Activated CD8-positive, alpha-beta T cell treated with anti-CD3 and anti-CD28 coated beads for 36 hours (primary cell): ENCODE measurements around the gene PSKH1. TPM values are rescaled to one million over a fixed set of nuclear protein-coding genes. Genes with fewer than 3 reads are reported as not detected.
"Not testable (repeated sequence)": the region's sequence is repeated elsewhere in the genome, so short reads cannot be mapped to it uniquely, and the experiment has no call there.

ENCODE experiments used
- ATAC-seq: fragments of 200-7000 bp; cut with Tn5 transposase; one replicate; pipeline ENCODE4 v1.10.0; 2021; ENCODE audit warnings: mild to moderate bottlenecking, moderate library complexity
- CTCF ChIA-PET: fragments of 350-600 bp; sonication (Branson Sonifier 250); formaldehyde crosslinking; loops from one replicate; lab custom pipeline; 2021; ENCODE audit warnings: antibody characterized with exemption; lab: Charles Lee
- POLR2A ChIA-PET: fragments of 350-600 bp; sonication (Branson Sonifier 250); formaldehyde crosslinking; loops from one replicate; lab custom pipeline; 2021; ENCODE audit warnings: antibody characterized with exemption; lab: Charles Lee
- DNase-seq: peaks from one replicate; pipeline ENCODE4 v3.0.0-alpha.2; 2020
- H3K27ac Mint-ChIP-seq: one replicate; pipeline ENCODE4 v1.8.0; 2021; ENCODE audit warnings: mild to moderate bottlenecking, mixed read lengths
- H3K27me3 Mint-ChIP-seq: one replicate; pipeline ENCODE4 v1.8.0; 2021; ENCODE audit warnings: mixed read lengths
- H3K36me3 Mint-ChIP-seq: one replicate; pipeline ENCODE4 v1.8.0; 2021; ENCODE audit warnings: low read depth, mixed read lengths
- H3K4me1 Mint-ChIP-seq: one replicate; pipeline ENCODE4 v1.8.0; 2021; ENCODE audit warnings: low read depth, mixed read lengths
- H3K4me3 Mint-ChIP-seq: one replicate; pipeline ENCODE4 v1.8.0; 2021; ENCODE audit warnings: mild to moderate bottlenecking, moderate library complexity, mixed read lengths
- H3K9me3 Mint-ChIP-seq: one replicate; pipeline ENCODE4 v1.8.0; 2021; ENCODE audit warnings: mixed read lengths
- intact Hi-C: fragments of 100-400 bp; cut with micrococcal nuclease; formaldehyde crosslinking; loops from one replicate; pipeline ENCODE4 v1.10.0; 2022
- total RNA-seq, 2 experiments: library from RNA; stranded (reverse); gene quantifications; one replicate each; pipeline ENCODE4 v1.2.3, GENCODE V29; 2021
- TF ChIP-seq, protein P1 (sequence below): fragments of 200-600 bp; IDR thresholded peaks from one replicate; pipeline ENCODE4 v1.8.0; 2022; ENCODE audit warnings: antibody characterized with exemption, mild to moderate bottlenecking

PSKH1 gene
- total RNA-seq, 2 experiments from 2014 or later = 8.4 to 8.5 TPM

DNA sequence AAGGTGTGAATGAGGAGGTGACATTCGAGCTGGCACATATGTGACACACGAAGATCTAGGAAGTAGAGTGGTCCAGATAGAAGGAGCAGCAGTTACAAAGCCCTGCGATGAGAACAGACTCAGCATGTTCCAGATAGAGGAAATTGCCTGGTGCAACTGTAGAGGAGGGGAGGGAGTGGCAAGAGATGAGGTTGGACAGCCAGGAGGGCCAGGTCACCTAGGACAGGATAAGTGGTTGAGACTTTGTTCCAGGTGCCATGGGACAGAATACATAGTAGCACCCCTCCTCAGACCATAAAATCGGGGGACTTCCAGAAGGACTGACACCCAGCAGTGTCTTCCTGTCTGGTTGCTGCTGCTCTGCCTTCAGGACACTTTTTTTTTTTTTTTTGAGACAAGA lies 34.6 kb upstream of the PSKH1 start:
- ChIA-PET POLR2A (interaction anchor here (1.3 kb wide), 1 partner anchor 11 kb away, joined by 4 read pairs; the partner anchor contains the start of gene CENPT), CTCF (interaction anchor here (0.9 kb wide), 1 partner anchor 42 kb away, joined by 4 read pairs; no protein-coding TSS in a partner anchor)
- H3K27ac Mint-ChIP-seq = peak overlapping the region; percentile 43
- H3K4me1 Mint-ChIP-seq = peaks cover 23% of the 10 kb centered on the region
- H3K27me3 Mint-ChIP-seq = no peaks in the 10 kb centered on the region
- H3K9me3 Mint-ChIP-seq = no peaks in the 10 kb centered on the region
- no peak for ATAC-seq
- TF ChIP-seq, protein P1, sequence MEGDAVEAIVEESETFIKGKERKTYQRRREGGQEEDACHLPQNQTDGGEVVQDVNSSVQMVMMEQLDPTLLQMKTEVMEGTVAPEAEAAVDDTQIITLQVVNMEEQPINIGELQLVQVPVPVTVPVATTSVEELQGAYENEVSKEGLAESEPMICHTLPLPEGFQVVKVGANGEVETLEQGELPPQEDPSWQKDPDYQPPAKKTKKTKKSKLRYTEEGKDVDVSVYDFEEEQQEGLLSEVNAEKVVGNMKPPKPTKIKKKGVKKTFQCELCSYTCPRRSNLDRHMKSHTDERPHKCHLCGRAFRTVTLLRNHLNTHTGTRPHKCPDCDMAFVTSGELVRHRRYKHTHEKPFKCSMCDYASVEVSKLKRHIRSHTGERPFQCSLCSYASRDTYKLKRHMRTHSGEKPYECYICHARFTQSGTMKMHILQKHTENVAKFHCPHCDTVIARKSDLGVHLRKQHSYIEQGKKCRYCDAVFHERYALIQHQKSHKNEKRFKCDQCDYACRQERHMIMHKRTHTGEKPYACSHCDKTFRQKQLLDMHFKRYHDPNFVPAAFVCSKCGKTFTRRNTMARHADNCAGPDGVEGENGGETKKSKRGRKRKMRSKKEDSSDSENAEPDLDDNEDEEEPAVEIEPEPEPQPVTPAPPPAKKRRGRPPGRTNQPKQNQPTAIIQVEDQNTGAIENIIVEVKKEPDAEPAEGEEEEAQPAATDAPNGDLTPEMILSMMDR = no peak
- intact Hi-C loops = no loop called here
- H3K36me3 Mint-ChIP-seq = peaks cover 13% of the 10 kb centered on the region
- H3K4me3 Mint-ChIP-seq = no peak overlapping the region
- no peak for DNase-seq

DNA sequence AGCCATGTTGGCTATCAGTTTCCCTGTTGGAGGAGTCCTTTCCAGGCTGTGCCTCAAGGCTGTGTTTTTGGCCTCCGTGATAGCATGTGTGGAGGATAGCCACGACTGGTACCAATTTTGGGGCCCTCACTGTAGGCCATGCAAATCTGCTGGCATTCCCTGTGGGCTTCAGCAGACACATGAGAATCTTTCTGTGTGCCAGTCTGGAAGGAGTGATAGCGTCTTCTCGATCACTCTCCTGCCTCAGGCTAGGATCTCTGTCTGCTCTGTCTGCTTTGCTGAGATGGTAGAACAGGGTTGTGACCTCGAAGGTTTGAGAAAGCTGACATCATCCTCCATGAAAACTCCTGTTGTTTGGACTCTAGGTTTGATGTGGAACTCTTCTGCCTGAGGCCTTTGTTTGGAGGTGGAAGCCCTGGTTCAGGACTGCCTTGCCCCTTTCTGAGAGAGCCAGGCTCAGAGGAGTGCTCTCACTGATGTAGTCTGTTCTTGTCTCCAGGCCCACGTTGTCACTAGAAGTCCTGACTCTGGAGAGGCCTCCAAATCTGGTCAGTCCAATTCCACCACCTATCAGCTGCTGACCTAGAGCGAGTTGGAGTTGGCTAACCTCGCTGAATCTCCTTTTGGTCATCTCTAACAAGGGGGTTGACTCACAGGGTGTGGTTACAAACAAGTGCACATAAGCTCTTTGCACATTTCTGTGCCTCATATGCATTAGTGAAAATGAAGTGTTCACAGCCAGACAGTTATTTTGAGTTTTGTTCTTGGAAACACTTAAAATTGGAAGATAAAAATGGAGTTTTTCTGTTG lies 32.3 kb upstream of the PSKH1 start:
- no peak overlapping the region for H3K27ac Mint-ChIP-seq
- H3K4me1 Mint-ChIP-seq = peaks cover 16% of the 10 kb centered on the region
- H3K9me3 Mint-ChIP-seq = no peaks in the 10 kb centered on the region
- CTCF ChIA-PET = interaction anchor here (0.9 to 1.5 kb wide), 4 partner anchors 23 to 339 kb away, joined by 3 to 6 read pairs (median 4); partner anchors contain the start of gene NRN1L
- H3K4me3 Mint-ChIP-seq = no peak overlapping the region
- ATAC-seq (no peak), DNase-seq (no peak)
- POLR2A ChIA-PET = interaction anchor here (0.9 to 1.1 kb wide), 2 partner anchors 13 to 75 kb away, joined by 3 to 4 read pairs; partner anchors contain the start of gene PSMB10
- intact Hi-C loops = no loop called here
- peaks cover 15% of the 10 kb centered on the region for H3K36me3 Mint-ChIP-seq
- H3K27me3 Mint-ChIP-seq = no peaks in the 10 kb centered on the region
- TF ChIP-seq, protein P1 = no peak

DNA sequence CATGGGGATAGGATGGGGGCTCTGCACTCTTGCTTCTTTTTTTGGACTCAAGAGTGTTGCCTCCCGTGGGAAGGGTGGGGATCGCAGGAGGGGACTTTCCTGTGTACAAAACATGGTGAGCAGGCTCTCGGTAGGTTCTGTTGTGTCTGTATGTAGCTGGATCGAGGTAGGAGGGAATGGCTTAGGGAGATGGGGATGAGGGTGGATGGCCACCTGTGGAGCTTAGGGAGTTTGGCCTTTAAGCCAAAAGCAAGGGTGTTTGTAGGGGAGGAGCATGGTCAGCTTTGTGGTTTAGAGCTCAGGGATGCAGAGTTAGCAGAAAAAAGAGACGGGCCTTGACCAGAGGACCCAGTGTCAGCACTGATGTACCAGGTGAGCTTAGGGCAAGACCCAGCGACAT lies 31.2 kb upstream of the PSKH1 start:
- Mint-ChIP-seq H3K9me3 (no peaks in the 10 kb centered on the region), H3K4me3 (no peak overlapping the region), H3K4me1 (peaks cover 13% of the 10 kb centered on the region), H3K36me3 (peaks cover 19% of the 10 kb centered on the region), H3K27ac (peak overlapping the region; percentile 41), H3K27me3 (no peaks in the 10 kb centered on the region)
- CTCF ChIA-PET = interaction anchor here (0.9 to 3.9 kb wide), 4 partner anchors 9 to 46 kb away, joined by 3 to 21 read pairs (median 10); partner anchors contain the start of gene NRN1L
- ATAC-seq (no peak), DNase-seq (no peak)
- intact Hi-C loops = no loop called here
- POLR2A ChIA-PET = interaction anchor here (0.5 to 2.8 kb wide), 6 partner anchors 10 to 167 kb away, joined by 3 to 11 read pairs (median 5); partner anchors contain the start of genes CENPT, EDC4 and NUTF2
- TF ChIP-seq, protein P1 = no peak

DNA sequence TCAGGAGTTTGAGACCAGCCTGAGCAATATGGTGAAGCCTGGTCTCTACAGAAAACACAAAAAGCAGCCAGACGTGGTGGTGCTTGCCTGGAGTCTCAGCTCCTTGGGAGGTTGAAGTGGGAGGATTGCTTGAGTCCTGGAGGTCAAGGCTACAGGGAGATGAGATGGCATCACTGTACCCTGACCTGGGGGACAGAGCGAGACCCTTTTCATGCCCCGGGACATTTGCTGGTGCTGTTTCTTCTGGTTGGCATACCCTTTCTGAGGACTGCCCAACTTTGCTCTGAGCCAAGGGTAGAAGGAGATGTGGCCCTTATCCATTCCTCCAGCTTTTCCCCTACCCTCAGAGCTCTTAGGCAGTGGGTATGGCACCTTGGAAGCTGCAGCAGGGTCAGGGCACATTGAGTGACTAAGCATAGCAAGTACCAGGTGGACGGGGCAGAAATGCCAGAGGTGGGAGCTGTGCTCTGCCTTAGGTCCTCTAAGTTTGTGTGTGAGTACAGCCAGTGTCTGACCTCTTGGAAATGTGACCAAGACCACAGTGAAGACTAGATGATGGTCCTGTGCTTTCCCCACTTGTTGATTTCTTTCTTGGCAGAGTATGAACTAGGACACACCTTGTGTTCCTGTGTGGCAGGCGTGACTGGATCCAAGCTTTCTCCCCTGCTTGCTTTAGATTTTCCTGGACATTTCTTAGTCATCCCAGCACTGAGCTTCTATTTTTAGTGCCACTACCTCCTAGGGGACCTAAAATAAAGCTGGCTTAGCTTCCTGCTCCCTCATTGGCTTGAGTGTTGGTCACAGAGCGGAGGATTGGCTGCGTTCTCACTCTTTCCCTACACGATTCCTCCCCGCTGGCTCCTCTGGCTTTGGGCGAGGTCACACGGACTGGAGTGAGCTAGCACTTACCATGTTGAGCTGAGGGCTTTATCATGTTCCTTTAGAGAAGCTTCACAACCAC lies 30.2 kb upstream of the PSKH1 start:
- H3K27me3 Mint-ChIP-seq = no peaks in the 10 kb centered on the region
- intact Hi-C loops = no loop called here
- ChIA-PET CTCF (interaction anchor here (0.7 to 3.9 kb wide), 3 partner anchors 20 to 79 kb away, joined by 3 to 21 read pairs (median 16); partner anchors contain the start of gene NRN1L), POLR2A (interaction anchor here (0.7 to 2.8 kb wide), 8 partner anchors 9 to 72 kb away, joined by 3 to 11 read pairs (median 4); partner anchors contain the start of genes CENPT, EDC4 and NUTF2)
- no peak overlapping the region for H3K27ac Mint-ChIP-seq
- DNase-seq (no peak), ATAC-seq (no peak)
- no peak overlapping the region for H3K4me3 Mint-ChIP-seq
- H3K4me1 Mint-ChIP-seq = peaks cover 4% of the 10 kb centered on the region
- H3K9me3 Mint-ChIP-seq = no peaks in the 10 kb centered on the region
- peaks cover 21% of the 10 kb centered on the region for H3K36me3 Mint-ChIP-seq
- TF ChIP-seq, protein P1 = no peak

DNA sequence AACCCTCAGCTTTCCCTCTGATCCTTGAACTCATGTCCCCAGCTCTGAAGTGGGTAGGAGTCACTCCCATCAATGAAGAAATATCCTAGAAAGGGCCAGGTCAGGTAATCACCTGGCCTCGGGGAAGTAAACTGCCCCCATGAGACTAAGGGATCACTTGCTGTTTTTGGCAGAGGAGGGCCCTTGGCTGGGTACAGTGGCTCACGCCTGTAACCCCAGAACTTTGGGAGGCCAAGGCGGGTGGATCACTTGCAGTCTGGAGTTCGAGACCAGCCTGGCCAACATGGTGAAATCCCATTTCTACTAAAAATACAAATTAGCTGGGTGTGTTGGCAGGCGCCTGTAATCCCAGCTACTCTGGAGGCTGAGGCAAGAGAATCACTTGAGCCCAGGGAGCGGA lies 29.0 kb upstream of the PSKH1 start:
- H3K4me1 Mint-ChIP-seq, DNase-seq, H3K27ac Mint-ChIP-seq, H3K27me3 Mint-ChIP-seq, H3K9me3 Mint-ChIP-seq, intact Hi-C loops, ATAC-seq, H3K4me3 Mint-ChIP-seq: not testable (repeated sequence)
- ChIA-PET POLR2A (interaction anchor here (1.1 to 2.8 kb wide), 2 partner anchors 13 to 16 kb away, joined by 3 to 11 read pairs; partner anchors contain the start of genes CENPT and NUTF2), CTCF (interaction anchor here (2.9 to 3.9 kb wide), 2 partner anchors 19 to 48 kb away, joined by 16 to 21 read pairs; partner anchors contain the start of gene NRN1L)
- H3K36me3 Mint-ChIP-seq = peaks cover 18% of the 10 kb centered on the region
